H1 (cell line): Measurements from ENCODE around the gene RAMACL. TPM values are rescaled to one million over a fixed set of nuclear protein-coding genes. Genes with fewer than 3 reads are reported as not detected.

Experiments
- CBX8 ChIP-seq: fragments of 300-800, 300-1000 bp; sonication (generic); IDR thresholded peaks from 2 replicates; pipeline ENCODE4 v1.7.1; 2016; ENCODE audit warnings: low read depth, low read length, borderline replicate concordance
- NRF1 ChIP-seq: IDR thresholded peaks from 2 replicates; pipeline ENCODE4 v1.6.1; 2011; ENCODE audit warnings: mild to moderate bottlenecking, low read depth, low read length, improper control_type of control experiment
- SUZ12 ChIP-seq: fragments of 200-600 bp; sonication (generic); IDR thresholded peaks from 2 replicates; pipeline ENCODE4 v1.6.1; 2012; ENCODE audit warnings: mild to moderate bottlenecking, inconsistent platforms, low read length, moderate library complexity, mixed read lengths
- TAF7 ChIP-seq: optimal IDR thresholded peaks from 2 replicates; pipeline ENCODE3; 2011; ENCODE audit warnings: low read depth, mild to moderate bottlenecking, inconsistent platforms, low read length, moderate library complexity, borderline replicate concordance
- polyA plus RNA-seq, 7 experiments: library from polyadenylated mRNA; depleted of rRNA in 3 of 7; stranded (reverse) in 5 of 7; unstranded in 2 of 7; fragments of >200 nt in 5 of 7; fragments of 200-250 nt in 2 of 7; gene quantifications; 1 replicate in 5 of 7; 2 replicates in 1 of 7; 4 replicates in 1 of 7; pipeline versions ENCODE4 v1.2.1 to v1.2.3, GENCODE V29; 2011 to 2013; ENCODE audit warnings: missing spikeins in 2 of 7, mixed read lengths in 2 of 7
- total RNA-seq: library from RNA; stranded (reverse); fragmentation: NEBNext Ultra II Directional; extraction: Animal tissue kit (Norgen Biotek cat#: 25700); gene quantifications from 2 replicates; pipeline ENCODE4 v1.2.1, GENCODE V29; 2021

RAMACL gene
- total and polyA plus RNA-seq, 2 of the 8 experiments (the other 6 are each of a cell fraction or from before 2014, with no cell fraction given): 0.23 to 0.97 TPM

DNA sequence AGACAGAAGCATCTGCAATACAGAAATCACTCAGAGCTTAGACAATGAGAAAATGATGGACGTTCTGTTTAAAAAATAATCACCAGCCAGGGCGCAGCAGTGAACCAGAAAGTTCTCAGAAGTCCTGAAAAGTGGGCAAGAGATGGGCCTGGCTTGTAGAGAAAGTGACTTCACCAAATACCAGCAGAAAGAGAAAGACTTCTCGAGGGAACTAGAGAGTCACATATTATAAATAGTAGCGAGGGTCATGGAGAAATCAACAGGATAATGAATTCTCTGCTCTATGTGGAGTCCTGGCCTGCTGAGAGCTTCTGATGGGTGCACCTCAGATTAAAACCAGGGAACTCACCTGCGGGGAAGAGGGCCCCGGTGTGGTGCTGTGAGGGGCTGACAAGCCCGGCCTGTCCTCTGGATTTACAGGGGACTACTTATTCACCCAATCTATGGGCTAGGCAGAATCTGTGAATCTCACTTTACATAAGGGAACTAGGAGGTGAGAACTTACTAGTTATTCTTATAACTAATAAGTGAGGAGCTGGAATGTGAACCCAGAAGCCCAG lies 5.6 kb upstream of the RAMACL start (continued):
- TF ChIP-seq CBX8 (no peak), NRF1 (no peak), SUZ12 (no peak), TAF7 (no peak)
